ENCODE data around the gene SH3PXD2B. TPM values are rescaled to one million over a fixed set of nuclear protein-coding genes. Genes with fewer than 3 reads are reported as not detected.

SH3PXD2B gene
- total and polyA plus RNA-seq, 10 of the 15 experiments (the other 5 are each of a cell fraction or from before 2014, with no cell fraction given) = 0.05 to 1.6 (median 0.57) TPM

DNA sequence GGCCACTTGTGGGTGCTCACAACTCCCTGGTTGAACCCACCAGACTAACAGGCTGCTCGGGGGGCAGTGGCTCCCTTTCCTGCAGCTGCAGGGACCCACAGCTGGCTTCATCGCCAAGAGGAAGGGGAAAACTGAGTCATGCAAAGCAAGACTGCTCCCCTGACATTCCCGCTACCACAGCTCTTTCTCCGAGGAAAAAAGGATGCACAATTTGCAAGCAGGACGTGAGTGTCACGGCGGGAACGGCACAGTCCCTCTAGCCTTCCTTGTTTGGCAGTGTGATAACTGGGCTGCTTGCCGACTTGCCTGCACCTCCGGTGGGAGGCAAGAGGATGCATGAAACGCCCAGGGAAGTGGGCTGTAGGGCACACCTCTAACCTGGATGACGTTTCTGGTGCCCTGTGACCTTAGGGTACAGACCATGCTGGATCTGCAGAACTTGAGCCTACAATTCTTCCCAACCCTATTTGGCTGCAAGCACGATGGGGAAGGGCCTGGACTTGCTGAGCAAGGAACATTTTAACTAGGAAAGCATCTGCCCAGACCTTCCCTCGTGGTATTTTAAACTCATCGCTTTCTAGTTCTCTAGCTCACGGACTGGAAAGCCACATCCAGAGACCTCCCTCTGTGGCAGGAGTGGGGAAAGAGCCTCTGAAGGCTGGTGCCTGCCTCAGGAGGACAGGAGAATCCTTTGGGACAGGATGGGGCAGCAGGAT, 7.8 kb downstream of the SH3PXD2B start:
- TF ChIP-seq, protein P1, sequence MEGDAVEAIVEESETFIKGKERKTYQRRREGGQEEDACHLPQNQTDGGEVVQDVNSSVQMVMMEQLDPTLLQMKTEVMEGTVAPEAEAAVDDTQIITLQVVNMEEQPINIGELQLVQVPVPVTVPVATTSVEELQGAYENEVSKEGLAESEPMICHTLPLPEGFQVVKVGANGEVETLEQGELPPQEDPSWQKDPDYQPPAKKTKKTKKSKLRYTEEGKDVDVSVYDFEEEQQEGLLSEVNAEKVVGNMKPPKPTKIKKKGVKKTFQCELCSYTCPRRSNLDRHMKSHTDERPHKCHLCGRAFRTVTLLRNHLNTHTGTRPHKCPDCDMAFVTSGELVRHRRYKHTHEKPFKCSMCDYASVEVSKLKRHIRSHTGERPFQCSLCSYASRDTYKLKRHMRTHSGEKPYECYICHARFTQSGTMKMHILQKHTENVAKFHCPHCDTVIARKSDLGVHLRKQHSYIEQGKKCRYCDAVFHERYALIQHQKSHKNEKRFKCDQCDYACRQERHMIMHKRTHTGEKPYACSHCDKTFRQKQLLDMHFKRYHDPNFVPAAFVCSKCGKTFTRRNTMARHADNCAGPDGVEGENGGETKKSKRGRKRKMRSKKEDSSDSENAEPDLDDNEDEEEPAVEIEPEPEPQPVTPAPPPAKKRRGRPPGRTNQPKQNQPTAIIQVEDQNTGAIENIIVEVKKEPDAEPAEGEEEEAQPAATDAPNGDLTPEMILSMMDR (IDR thresholded peaks at IDR 0.05 in 2 of 3, conservative IDR thresholded peaks at IDR 0.05 in 1 of 3; ENCODE audit: control insufficient read depth in 2 of 3, extremely low read depth in 1 of 3, insufficient read depth in 1 of 3, low read depth in 3 of 3, low read length in 3 of 3) = no peak
- TF ChIP-seq, protein P2, sequence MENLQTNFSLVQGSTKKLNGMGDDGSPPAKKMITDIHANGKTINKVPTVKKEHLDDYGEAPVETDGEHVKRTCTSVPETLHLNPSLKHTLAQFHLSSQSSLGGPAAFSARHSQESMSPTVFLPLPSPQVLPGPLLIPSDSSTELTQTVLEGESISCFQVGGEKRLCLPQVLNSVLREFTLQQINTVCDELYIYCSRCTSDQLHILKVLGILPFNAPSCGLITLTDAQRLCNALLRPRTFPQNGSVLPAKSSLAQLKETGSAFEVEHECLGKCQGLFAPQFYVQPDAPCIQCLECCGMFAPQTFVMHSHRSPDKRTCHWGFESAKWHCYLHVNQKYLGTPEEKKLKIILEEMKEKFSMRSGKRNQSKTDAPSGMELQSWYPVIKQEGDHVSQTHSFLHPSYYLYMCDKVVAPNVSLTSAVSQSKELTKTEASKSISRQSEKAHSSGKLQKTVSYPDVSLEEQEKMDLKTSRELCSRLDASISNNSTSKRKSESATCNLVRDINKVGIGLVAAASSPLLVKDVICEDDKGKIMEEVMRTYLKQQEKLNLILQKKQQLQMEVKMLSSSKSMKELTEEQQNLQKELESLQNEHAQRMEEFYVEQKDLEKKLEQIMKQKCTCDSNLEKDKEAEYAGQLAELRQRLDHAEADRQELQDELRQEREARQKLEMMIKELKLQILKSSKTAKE (IDR thresholded peaks at IDR 0.05; ENCODE audit: low read depth, poor library complexity, severe bottlenecking) = no peak
- TF ChIP-seq TAF1 (IDR thresholded peaks at IDR 0.05; ENCODE audit: borderline replicate concordance, low read depth, low read length) (no peak), YBX1 (IDR thresholded peaks at IDR 0.05) (no peak)
- Histone ChIP-seq H3K36me3 (ENCODE audit: control insufficient read depth in 2 of 2, insufficient read depth in 2 of 2, low read length in 1 of 2) (no peaks in the 10 kb centered on the region), H4K20me1 (ENCODE audit: control insufficient read depth, insufficient read depth) (no peaks in the 10 kb centered on the region), H3K27ac (ENCODE audit: control insufficient read depth, insufficient read depth) (no peak overlapping the region), H2AFZ (ENCODE audit: control insufficient read depth, low read depth, low read length) (no peak overlapping the region), H3K27me3 (replicated peaks in 1 of 2; ENCODE audit: control insufficient read depth in 2 of 2, insufficient read depth in 2 of 2, low read length in 1 of 2) (peaks cover 3% of the 10 kb centered on the region in 2 experiments; a peak in 2 of 4 replicates), H3K9ac (ENCODE audit: control insufficient read depth, insufficient read depth, low read length) (no peak overlapping the region), H3K4me3 (no peak overlapping the region), H3K79me2 (ENCODE audit: control insufficient read depth, insufficient read depth, low read length) (no peaks in the 10 kb centered on the region), H3K4me1 (ENCODE audit: control insufficient read depth, insufficient read depth, low read length) (no peaks in the 10 kb centered on the region), H3K4me2 (ENCODE audit: control insufficient read depth, insufficient read depth) (no peak overlapping the region), H3K9me3 (replicated peaks; ENCODE audit: control insufficient read depth, insufficient read depth, low read length) (no peaks in the 10 kb centered on the region; the same call in 2 of the 3 replicates)
- CTCF ChIA-PET = interaction anchor here (0.7 to 1.2 kb wide), 3 partner anchors 9 to 744 kb away, joined by 3 read pairs; no protein-coding TSS in a partner anchor
- ATAC-seq = no peak
- DNase-seq (ENCODE audit: low read depth, low spot score) = no peak
- POLR2A ChIA-PET = no interaction called here
- BruUV-seq (replicated peaks) = no TSS peak
- intact Hi-C loops (cut with micrococcal nuclease; ENCODE audit: unreplicated experiment) = no loop called here
- RAD21 ChIA-PET (ENCODE audit: unreplicated experiment) = no interaction called here
- no peak for FAIRE-seq
- in situ Hi-C loops (cut with MboI) = no loop called here
- SMC1A ChIA-PET (ENCODE audit: uncharacterized antibody, unreplicated experiment) = interaction anchor here (0.6 kb wide), 1 partner anchor 35 kb away, joined by 3 read pairs; no protein-coding TSS in a partner anchor
- 40% methylated on average over 16 of the region's 16 CpGs for WGBS (ENCODE audit: insufficient coverage, insufficient replicate concordance, low lambda C conversion rate, missing lambda C conversion rate)

Measured in GM12878 (cell line).